AG04450 (cell line): Measurements from ENCODE around the gene FN3K. TPM values are rescaled to one million over a fixed set of nuclear protein-coding genes. Genes with fewer than 3 reads are reported as not detected.

Experiments used
- CTCF ChIA-PET: fragments of 300-600, 350-600 bp; formaldehyde crosslinking; extraction: SDS; loops from one replicate; lab custom pipeline; 2022; ENCODE audit warnings: antibody characterized with exemption, inconsistent platforms; lab: Charles Lee
- POLR2A ChIA-PET: fragments of 350-600 bp; formaldehyde crosslinking; extraction: SDS; loops from one replicate; lab custom pipeline; 2021; ENCODE audit warnings: antibody characterized with exemption, inconsistent platforms; lab: Yijun Ruan, JAX
- DNase-seq: peaks from one replicate; pipeline ENCODE4 v3.0.0-alpha.2; 2011; ENCODE audit warnings: low read depth, low spot score
- H3K27ac ChIP-seq: one replicate; pipeline ENCODE4 v1.5.1; 2012; ENCODE audit warnings: low read depth, low read length, control low read depth
- H3K27me3 ChIP-seq: one replicate; pipeline ENCODE4 v1.6.0; 2012; ENCODE audit warnings: low read length; ENCODE audit not compliant: control insufficient read depth, insufficient read depth
- H3K4me3 ChIP-seq: 2 replicates; pipeline ENCODE4 v1.5.1; 2011; ENCODE audit warnings: mild to moderate bottlenecking, low read depth, low read length, control low read depth
- H3K9me3 ChIP-seq: 2 replicates; pipeline ENCODE4 v1.5.1; 2012; ENCODE audit warnings: low read length; ENCODE audit not compliant: control insufficient read depth, insufficient read depth
- CTCF ChIP-seq: IDR thresholded peaks from 2 replicates; pipeline ENCODE4 v1.5.1; 2011; ENCODE audit warnings: low read depth, low read length, control low read depth, inconsistent platforms
- polyA plus RNA-seq: library from polyadenylated mRNA; depleted of rRNA; stranded (reverse); fragments of >200 nt; gene quantifications from 2 replicates; pipeline ENCODE4 v1.2.3, GENCODE V29; 2011

Gene FN3K
- polyA plus RNA-seq, 1 experiment, result 1.6 TPM

- ChIA-PET POLR2A (no interaction called here), CTCF (no interaction called here)
- Histone ChIP-seq H3K9me3 (no peaks in the 10 kb centered on the region; the same call in 1 of the 2 replicates), H3K27me3 (no peaks in the 10 kb centered on the region), H3K27ac (no peak overlapping the region), H3K4me3 (no peak overlapping the region)
- TF ChIP-seq CTCF, result no peak
- no peak for DNase-seq
Measured at GRCh38 chr17:82789051-82789592, 53.7 kb downstream of the FN3K start.

- H3K27me3 ChIP-seq, result no peaks in the 10 kb centered on the region
- no peak for TF ChIP-seq CTCF
- no peaks in the 10 kb centered on the region; the same call in 1 of the 2 replicates for H3K9me3 ChIP-seq
- H3K27ac ChIP-seq, result no peak overlapping the region
- H3K4me3 ChIP-seq, result no peak overlapping the region
- ChIA-PET CTCF (no interaction called here), POLR2A (no interaction called here)
- DNase-seq, result no peak
Measured at GRCh38 chr17:82789806-82790205, 54.4 kb downstream of the FN3K start.

GRCh38 chr17:82790391-82790790, 55.0 kb downstream of the FN3K start:
- TF ChIP-seq CTCF, result no peak
- Histone ChIP-seq H3K27me3 (no peaks in the 10 kb centered on the region), H3K4me3 (no peak overlapping the region), H3K9me3 (no peaks in the 10 kb centered on the region; the same call in 1 of the 2 replicates), H3K27ac (no peak overlapping the region)
- DNase-seq, result no peak
- POLR2A ChIA-PET, result interaction anchor here (0.6 kb wide), 1 partner anchor 53 kb away, joined by 3 read pairs; no protein-coding TSS in a partner anchor
- CTCF ChIA-PET, result no interaction called here

GRCh38 chr17:82791532-82791931, 56.1 kb downstream of the FN3K start:
- Histone ChIP-seq H3K9me3 (no peaks in the 10 kb centered on the region; the same call in 1 of the 2 replicates), H3K27ac (peak overlapping the region; percentile 81), H3K4me3 (no peak overlapping the region), H3K27me3 (no peaks in the 10 kb centered on the region)
- ChIA-PET CTCF (interaction anchor here (1.7 kb wide), 1 partner anchor 10 kb away, joined by 7 read pairs; no protein-coding TSS in a partner anchor), POLR2A (no interaction called here)
- TF ChIP-seq CTCF, result no peak
- peak; percentile 77 for DNase-seq

GRCh38 chr17:82793974-82794630, 58.7 kb downstream of the FN3K start:
- POLR2A ChIA-PET, result interaction anchor here (0.6 kb wide), 1 partner anchor 164 kb away, joined by 4 read pairs; no protein-coding TSS in a partner anchor

More at GRCh38 chr17:82793974-82794630, 58.7 kb downstream of the FN3K start:
- Histone ChIP-seq H3K27ac (no peak overlapping the region), H3K4me3 (no peak overlapping the region), H3K9me3 (no peaks in the 10 kb centered on the region; the same call in 1 of the 2 replicates), H3K27me3 (no peaks in the 10 kb centered on the region)
- DNase-seq, result no peak
- no peak for TF ChIP-seq CTCF
- CTCF ChIA-PET, result no interaction called here
